GM21723 (cell line): Measurements from ENCODE around the gene SARDH.

ENCODE experiments used
- ATAC-seq: cut with Tn5 transposase; IDR thresholded peaks from one replicate; pipeline ENCODE4 v1.9.1; 2021; ENCODE audit warnings: mild to moderate bottlenecking, moderate library complexity; ENCODE audit not compliant: unreplicated experiment

Gene SARDH, protein sequence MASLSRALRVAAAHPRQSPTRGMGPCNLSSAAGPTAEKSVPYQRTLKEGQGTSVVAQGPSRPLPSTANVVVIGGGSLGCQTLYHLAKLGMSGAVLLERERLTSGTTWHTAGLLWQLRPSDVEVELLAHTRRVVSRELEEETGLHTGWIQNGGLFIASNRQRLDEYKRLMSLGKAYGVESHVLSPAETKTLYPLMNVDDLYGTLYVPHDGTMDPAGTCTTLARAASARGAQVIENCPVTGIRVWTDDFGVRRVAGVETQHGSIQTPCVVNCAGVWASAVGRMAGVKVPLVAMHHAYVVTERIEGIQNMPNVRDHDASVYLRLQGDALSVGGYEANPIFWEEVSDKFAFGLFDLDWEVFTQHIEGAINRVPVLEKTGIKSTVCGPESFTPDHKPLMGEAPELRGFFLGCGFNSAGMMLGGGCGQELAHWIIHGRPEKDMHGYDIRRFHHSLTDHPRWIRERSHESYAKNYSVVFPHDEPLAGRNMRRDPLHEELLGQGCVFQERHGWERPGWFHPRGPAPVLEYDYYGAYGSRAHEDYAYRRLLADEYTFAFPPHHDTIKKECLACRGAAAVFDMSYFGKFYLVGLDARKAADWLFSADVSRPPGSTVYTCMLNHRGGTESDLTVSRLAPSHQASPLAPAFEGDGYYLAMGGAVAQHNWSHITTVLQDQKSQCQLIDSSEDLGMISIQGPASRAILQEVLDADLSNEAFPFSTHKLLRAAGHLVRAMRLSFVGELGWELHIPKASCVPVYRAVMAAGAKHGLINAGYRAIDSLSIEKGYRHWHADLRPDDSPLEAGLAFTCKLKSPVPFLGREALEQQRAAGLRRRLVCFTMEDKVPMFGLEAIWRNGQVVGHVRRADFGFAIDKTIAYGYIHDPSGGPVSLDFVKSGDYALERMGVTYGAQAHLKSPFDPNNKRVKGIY

DNA sequence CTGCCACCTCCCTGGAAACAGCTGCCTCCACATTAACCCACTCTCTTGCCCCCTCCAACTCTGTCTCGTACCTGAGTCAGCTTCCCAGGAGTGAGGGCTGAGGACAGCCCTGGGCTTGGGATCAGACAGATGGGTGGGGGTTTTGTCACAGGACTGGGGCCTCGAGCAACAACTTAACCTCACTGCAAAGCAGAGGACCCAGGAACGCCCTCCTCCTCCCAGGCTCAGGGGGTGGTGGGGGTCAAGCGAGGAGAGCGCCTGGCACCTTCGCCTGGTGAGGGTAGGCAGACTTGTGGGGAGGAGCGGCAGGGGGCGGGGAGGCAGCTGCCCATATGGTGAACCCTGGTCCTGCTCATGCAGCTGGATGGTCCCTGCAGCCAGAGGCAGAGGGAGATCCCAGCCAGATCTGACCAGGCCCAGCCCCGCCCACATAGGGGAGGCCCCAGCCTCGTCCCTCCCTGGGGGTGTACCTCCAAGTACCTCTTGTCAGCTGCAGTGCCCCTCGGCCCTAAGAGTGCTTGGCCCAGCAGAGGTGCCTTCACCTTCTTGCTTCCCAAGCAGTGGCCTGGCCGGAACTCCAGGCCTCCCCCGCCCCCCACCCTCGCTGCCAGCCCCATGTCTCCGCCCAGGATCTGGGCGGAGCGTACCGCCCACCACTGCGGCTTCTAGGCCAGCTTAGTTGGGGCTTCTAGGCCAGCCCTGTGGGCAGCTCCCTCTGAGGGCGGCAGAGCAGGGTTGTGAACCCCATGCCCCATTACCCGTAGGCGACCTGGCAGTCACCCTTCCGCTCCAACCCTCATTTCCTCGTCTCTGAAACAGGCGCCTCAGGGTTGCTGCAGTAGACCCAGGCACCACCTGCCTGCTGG lies at the start of gene SARDH:
SARDH (minus strand) TSS at position 579 of the 866 bp plus-strand sequence. CDS start 4,179 bp downstream, outside the sequence.
- ATAC-seq: peak; percentile 51

DNA sequence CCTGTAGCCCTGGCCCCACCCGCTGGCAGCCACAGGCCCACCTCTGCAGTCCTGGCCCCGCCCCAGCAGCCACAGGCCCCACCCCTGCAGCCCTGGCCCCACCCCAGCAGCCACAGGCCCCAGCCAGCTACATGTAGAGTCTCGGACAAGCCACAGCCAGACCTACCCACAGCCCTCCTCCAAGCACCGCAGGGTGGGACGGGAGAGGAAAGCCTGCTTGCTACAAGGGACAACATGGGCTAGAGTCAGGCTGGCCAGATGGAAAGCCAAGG lies 49.5 kb upstream of the SARDH start:
- peak; percentile 50 for ATAC-seq

DNA sequence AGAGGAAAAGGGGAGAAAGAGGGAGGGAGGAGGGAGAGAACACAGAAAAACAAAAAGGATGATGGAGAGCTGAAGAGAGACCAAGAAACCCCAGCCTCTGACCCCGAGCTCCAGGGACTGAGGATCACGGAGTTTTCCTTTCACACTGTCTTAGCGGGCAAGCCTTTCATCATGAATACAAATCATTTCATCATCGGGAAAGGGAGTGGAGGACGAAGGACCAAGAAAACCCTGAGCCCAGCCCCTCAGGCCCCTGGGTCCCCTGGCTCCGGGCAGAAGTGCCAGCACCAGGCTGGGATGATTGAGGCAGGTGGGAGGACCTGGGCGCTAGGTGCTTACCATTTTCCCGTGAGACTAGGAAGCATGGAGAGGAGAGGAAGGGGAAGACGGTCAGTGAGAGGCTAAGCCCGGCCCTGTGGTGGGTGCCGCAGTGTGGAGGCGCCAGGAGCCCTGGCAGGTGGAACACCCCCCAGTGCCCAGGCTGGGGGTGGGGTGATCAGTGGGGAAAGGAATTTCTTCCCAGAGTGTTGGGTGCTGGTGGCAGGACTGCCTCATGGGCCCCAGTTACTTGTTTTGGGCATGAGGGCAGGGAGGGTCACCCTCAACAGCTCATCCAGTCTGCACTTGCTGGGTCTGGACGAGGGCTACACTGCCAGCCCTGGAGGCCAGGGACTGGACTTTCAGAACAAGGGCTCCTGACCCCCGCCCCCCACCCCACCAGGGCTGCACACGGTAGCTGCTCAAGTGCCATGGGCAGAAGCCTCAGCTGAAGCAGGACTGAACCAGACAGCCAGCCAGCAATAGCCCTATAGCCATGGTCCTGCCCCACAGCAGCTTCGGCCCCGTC lies 49.0 kb upstream of the SARDH start:
- ATAC-seq: no peak

DNA sequence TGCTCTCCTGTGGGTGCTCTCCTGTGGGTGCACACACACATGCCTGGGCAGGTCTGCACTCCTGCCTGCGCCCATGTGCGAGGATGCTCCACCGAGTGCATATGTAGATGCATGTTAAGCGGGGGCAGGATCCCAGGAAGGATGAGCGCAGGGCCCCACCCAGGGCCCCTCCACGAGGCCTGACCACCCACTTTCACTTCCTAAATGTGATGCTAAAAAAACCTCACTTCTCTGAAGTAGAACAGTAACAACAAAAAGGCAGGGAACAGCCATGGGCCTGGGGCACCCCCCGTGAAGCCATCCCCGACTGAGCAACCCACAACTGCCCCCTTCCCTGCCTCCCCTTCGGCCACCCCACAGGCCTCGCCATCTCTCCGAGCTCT lies 48.2 kb upstream of the SARDH start:
- peak; percentile 50 for ATAC-seq

DNA sequence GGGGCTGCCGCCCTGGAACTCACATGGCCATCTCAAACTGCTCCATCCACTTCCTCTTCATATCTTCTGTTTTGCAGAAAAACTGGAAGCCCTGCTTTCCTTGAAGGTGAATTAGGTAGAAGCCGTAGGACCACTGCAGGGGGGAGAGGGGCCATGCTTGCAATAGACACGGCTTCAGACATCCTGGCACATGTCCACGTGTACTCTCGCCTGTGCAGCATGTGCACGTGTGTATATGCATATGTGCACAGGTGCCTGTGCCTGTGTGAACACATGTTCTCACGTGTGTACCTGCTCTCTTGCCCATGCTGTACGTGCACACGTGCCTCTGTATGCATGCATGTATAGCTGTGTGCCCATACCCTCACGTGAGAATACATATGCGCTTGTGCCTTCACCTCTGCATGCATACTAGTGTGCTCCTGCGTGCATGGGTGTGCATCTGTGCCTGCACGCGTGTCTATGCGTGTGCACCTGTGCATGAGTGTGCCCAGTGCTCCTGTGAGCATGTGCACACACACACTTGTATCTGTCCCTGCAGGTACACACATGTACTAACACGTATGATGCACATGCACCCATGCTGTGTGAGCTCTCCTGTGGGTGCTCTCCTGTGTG lies 47.7 kb upstream of the SARDH start:
- no peak for ATAC-seq

DNA sequence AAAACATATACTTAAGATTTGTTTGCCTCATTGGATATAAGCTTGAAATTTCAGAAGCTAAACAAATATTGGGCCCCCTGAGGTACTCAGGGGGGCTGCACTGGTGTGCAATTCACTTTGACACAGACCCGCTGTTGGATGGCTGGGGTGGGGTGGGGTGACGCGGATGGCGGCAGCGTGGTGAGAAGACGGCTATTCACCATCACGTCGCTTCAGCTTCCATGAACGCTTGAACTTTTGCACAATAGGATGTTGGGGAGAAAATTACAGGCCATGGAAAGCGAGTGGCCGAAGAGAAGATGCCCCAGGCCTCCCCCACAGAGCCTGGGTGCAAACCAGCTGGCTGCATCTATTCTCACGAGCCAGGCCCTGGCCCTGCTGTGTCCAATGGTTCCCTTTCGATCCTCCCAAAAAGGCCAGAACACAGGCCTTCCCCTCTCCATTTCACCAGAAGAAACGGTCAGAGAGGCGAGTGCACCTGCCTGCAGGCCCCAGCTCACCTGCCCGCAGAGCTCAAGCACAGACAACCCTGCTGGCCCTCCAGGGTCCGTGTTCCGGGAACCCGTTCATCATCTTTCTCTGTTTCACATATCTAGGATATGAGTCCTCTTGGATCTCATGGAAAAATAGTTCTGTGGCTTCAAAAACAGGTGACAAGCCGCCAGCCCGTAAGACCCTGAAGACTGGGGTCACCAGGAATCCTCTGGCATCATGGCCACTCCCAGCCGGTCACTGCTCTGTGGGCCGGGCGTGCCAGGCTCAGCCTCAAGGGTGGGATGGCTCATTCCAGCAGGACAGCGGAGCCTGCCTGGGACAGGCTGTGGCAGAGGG lies 46.8 kb upstream of the SARDH start:
- ATAC-seq: no peak

DNA sequence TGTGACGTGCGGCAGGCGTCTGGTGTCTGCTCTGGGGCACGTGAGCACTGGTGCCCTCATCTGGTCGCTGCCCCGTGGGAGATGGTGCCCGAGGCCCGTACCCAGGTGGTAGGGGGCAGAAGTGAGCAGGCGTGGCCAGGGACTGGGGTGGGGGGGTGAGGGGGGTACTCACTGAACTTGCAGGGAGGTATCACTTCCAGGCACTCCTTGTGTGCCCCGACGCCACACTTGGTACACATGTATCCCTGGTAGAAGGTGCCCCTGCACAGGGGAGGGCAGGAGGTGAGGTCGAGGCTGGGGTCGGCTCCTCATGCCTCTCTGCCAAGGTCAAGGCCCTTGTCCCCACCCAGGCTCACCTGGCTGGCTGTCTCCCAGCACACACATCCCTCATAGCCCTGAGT lies 45.2 kb upstream of the SARDH start:
- no peak for ATAC-seq

DNA sequence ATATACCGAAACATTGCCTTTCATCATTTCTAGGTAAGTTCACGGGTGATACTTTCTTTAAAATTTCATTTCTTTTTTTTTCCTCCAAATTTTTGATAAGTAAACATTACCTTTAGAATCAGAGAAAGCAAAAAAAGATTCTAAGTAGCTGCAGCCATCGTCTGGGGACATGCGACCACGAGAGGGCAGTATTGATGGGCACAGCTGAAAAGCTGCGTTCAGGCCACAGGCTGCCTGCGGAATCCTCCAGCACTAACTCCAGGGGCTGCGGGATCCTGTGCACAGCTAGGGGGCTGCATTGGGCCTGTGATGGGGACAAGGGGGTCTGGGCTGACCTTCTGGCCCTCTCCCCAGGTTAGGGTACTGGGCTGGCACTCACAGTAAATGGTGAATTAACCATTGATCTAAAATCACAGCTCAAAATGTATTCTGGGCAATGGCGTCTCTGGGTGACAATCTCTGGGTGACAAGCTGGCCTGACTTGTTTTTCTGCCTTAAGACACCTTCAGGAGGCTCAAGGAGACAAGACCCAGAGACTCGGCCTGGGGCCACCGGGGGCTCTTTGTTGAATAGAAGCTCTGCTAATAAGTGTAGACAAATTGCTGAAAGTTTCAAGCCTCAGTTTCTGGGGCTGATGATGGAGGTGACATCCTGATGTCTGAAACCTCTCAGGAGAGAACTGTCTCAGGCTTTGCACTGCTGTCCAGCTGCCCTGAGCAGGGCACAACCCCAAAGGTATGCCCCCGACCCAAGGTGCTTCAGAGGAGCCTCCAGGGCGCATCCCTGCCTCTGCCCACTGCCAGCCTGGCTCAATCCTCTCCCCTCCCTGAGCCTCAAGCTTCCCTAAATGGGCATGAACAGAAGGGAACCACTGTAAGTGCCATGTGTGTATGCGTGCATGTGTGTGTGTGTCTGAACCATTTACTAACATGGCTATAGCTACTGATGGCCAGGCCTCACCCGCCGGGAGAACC lies 44.3 kb upstream of the SARDH start:
- no peak for ATAC-seq

DNA sequence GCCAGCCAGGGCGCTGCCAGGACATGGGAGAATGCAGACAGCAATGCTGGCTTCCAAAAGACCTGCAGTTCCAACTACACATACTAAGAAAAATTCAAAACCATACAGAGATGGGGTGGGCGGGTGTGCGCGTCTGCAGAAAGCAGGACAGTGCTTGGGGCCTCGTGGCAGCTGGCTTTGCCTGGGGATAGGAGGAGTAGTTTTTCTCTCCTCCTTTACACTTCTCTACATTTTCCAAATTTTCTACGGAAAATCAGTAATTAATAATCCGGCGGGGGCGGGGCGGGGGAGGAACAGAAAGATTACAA lies 43.6 kb upstream of the SARDH start:
- no peak for ATAC-seq

DNA sequence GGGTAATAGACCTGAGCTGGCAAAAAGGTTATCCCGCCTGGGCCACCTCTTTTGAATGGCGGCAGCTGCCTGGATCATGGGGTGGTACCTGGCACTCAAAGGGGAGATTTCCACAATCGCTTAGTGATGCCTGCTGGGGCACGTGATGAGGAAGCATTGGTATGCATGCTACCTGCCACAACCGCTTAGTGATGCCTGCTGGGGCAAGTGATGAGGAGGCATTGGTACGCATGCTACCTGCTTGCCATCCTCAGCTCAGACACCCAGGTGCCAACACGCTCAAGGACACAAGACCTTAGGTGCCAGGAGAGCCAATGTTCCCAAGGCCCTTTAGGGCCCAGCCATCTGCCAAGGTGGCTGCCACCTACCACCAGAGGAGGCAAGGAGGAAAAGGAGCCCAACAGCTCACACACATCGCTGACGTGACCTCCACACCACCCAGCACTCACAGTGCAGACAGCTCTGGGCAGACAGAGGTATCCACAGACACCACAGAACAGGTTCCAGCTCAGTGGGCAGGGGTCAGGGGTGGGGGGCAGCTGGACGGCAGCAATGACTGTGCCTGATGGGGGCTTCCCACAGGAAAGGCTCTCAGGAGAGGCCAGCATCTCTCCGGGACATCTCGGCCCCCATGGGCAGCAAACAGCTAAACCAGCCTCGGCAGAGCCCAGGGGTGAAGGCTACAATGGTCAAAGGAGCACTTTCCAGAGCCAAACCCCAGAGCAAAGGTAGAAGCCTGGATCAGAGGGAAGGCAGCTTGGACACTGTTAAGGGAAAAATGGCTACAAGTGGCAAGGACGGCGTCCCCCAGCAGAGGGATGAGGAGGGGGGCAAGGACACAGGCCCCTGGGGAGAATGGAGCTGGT lies 43.0 kb upstream of the SARDH start:
- no peak for ATAC-seq

DNA sequence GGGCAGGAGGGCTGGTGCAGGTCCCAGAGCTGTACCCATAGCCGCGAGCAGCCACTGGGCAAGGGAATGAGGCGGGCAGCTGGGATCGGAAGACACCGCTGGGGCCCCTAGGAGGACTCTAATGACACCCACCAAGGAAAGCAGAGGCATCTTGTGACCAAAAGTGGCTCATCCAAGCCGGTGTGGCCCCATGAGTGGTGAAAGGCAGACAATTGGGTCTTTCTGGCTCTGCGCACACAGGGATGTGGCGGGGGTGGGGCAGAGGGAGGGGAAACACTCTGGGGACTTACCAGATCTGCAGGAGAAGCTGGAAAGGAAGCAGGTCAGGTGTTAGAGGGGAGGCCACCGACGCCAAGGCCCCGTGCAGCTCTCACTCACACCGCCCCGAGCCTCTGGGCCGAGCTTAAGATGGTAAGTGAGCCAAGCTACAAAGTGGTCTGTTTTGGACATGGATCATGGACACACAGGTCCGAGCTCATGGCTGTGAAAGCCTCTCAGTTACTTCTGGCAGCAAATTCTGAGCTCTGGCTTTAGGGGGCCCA lies 42.3 kb upstream of the SARDH start:
- ATAC-seq: no peak

DNA sequence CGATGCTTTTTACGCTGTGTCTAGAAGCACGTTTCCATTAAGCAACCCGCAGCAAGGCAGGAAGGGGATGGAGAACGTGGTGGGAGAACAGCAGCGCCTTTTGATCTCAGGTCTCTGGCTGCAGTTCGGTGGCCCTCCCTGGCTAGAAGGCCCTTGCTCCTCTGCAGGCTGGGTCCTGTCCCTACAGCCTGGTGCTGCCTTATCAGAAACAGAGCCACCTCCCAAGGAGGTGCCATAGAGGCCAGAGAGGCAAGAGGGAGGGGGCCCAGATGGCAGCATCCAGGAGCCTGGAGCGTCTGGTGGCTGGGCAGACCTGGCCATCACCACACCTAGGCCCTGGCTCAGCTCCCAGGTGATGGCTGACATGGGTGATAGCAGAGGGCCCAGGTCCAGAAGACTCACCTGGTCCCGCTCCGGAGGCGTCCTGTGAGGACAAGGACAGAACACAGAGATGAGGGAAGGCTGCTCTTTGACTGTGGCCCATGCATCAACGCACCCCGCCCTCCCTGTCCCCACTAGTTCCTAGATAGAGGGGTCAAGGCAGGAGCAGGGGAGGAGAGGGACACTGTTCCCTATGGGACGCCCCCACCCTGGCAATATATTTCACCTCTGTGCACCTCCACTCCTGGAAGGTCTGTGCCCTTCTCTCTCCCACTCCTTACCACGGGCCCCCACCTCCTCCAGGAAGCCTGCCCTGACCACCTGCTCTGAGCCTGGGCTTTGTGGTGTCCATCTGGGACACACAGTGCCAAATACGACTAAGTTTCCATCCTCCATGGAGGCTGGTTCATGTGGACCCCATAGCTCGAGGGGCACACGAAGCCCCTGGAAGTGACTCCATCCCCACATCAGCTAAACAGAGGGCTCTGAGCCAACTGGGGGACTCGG lies 41.6 kb upstream of the SARDH start:
- ATAC-seq: no peak

DNA sequence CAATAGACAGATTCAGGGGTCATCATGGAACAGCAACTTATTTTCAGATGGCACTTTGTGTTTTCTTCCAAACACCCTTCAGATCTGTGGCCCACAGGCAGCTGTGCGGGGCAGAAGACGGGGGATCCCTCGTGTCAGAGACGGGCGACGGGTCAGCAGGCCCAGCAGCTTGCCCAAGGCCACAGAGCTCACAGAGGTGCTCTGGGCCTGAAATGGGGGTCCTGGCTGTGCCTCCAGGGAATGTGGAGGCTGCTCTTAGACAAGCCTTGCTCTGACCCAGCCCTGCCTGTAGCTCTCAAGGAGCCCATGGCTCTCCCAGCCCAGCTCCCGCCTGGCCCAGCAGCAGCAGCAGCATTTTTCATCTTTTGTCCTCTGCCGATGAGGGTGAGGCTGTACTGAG lies 40.9 kb upstream of the SARDH start:
- no peak for ATAC-seq

DNA sequence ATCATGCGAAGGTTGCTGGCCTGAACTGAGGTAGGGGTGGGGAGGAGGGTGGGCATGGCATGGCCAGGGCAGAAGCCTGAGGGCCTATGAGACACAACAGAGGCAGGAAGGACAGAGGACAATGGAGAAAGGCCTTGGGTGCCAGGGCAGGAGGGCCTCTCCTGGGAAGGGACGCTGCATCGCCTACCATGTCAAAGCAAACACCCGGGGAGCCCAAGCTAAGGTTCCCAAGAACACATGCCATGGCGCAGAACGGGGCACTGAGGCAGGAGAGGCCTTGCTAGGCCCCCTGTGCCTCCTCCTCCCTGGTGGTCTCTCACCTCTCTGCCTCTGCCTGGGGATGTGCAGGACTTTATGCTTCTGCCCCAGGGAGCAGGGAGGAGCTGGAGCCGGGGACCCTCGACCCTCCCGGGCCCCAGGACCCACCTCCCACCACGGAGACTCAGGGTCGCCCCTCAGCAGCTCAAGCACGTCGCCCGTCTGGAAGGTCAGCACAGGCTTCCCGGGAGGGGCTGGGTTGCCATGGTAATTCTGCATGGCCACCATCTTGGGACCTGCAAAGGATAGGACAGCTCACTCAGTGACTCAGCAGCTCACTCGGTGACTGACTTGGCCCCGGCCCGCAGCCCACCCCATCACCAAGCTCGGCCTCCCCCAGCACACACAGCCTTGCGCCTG lies 40.3 kb upstream of the SARDH start:
- ATAC-seq: no peak

DNA sequence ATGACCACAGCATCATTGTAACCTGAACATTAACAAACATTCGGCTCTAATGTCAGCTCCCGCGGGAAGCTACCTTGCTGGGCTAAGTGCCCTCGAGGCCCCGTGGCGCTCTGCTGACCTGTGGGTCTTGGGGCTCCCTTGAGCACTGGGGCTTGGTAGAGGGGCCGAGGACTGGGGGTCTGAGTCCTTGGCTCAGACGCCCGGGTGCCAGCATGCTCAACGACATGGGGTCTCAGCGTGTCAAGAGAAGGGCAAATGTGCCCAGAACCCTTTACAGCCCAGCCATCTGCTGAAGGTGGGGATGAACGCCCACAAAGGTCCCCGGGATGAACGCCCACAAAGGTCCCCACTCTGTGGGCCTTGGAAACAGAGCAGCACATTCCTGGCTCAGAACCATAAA lies 39.7 kb upstream of the SARDH start:
- ATAC-seq: no peak
